ENCODE data around the gene RHO.
"Not testable (repeated sequence)": the region's sequence is repeated elsewhere in the genome, so short reads cannot be mapped to it uniquely, and the experiment has no call there.

Gene RHO

GRCh38 chr3:129536374-129536667, 7.9 kb downstream of the RHO start:
- no peak for TF ChIP-seq CTCF (conservative IDR thresholded peaks at IDR 0.05; ENCODE audit: low read length)
- H3K4me3 ChIP-seq (ENCODE audit: low read length) = no peak overlapping the region
- DNase-seq (ENCODE audit: low read depth) = no peak

- H3K4me3 ChIP-seq (ENCODE audit: low read length) = no peak overlapping the region
- no peak for DNase-seq (ENCODE audit: low read depth)
- no peak for TF ChIP-seq CTCF (conservative IDR thresholded peaks at IDR 0.05; ENCODE audit: low read length)
Observed at GRCh38 chr3:129536804-129537203, 8.4 kb downstream of the RHO start.

- no peak for DNase-seq (ENCODE audit: low read depth)
- no peak overlapping the region for H3K4me3 ChIP-seq (ENCODE audit: low read length)
- TF ChIP-seq CTCF (conservative IDR thresholded peaks at IDR 0.05; ENCODE audit: low read length) = no peak
Observed at GRCh38 chr3:129539206-129539605, 10.8 kb downstream of the RHO start.

- H3K4me3 ChIP-seq (ENCODE audit: low read length) = no peak overlapping the region
- no peak for DNase-seq (ENCODE audit: low read depth)
- TF ChIP-seq CTCF (conservative IDR thresholded peaks at IDR 0.05; ENCODE audit: low read length) = no peak
Observed at GRCh38 chr3:129540776-129541516, 12.5 kb downstream of the RHO start.

- no peak for DNase-seq (ENCODE audit: low read depth)
- no peak overlapping the region for H3K4me3 ChIP-seq (ENCODE audit: low read length)
- TF ChIP-seq CTCF (conservative IDR thresholded peaks at IDR 0.05; ENCODE audit: low read length) = no peak
Observed at GRCh38 chr3:129542747-129543146, 14.3 kb downstream of the RHO start.

- no peak within 1 kb of the TSS for H3K4me3 ChIP-seq (ENCODE audit: low read length)
- no peak for DNase-seq (ENCODE audit: low read depth)
- no peak for TF ChIP-seq CTCF (conservative IDR thresholded peaks at IDR 0.05; ENCODE audit: low read length)
Observed at GRCh38 chr3:129543156-129543790, 14.8 kb downstream of the RHO start, which contains the start of gene H1-8. H1-8 (plus strand) TSS chr3:129543175; CDS start chr3:129543219, 44 bp downstream.

- no peak for TF ChIP-seq CTCF (conservative IDR thresholded peaks at IDR 0.05; ENCODE audit: low read length)
- no peak for DNase-seq (ENCODE audit: low read depth)
- H3K4me3 ChIP-seq (ENCODE audit: low read length) = no peak overlapping the region
Observed at GRCh38 chr3:129543999-129544398, 15.6 kb downstream of the RHO start.

- not testable (repeated sequence) for DNase-seq (ENCODE audit: low read depth); H3K4me3 ChIP-seq (ENCODE audit: low read length)
Observed at GRCh38 chr3:129545951-129546350, 17.5 kb downstream of the RHO start.

All from AG10803 (cell line).